ENCODE results near the gene RHBDF2.

DNA sequence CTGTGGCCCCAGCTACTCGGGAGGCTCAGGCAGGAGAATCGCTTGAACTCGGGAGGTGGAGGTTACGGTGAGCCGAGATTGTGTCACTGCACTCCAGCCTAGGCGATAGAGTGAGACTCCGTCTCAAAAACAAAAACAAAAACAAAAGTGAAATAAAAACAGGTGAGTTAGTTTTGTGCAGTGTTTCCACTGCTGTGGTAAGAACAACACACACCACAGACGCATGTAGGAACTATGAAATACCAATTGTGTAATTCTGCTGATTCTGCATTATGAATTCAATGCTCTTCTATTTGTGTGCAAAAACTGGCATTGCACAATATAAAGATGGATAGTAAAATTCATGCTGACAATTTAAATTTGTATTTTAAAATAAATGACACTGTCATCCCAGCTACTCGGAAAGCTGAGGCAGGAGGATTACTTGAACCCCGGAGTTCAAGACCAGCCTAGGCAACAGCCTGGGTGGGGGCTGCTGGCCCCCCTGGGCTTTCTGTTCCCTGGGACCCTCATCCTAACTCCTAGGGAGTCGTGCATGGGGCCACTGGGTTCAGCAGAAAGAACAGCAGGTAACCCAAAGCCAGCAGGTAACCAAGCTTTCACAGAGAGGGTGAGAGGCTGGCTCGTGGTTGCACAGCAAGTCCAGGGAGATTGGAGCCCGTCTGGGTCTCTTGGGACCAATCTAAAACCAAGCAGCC is 10.6 kb upstream of the RHBDF2 start:
- TF ChIP-seq, protein P1, sequence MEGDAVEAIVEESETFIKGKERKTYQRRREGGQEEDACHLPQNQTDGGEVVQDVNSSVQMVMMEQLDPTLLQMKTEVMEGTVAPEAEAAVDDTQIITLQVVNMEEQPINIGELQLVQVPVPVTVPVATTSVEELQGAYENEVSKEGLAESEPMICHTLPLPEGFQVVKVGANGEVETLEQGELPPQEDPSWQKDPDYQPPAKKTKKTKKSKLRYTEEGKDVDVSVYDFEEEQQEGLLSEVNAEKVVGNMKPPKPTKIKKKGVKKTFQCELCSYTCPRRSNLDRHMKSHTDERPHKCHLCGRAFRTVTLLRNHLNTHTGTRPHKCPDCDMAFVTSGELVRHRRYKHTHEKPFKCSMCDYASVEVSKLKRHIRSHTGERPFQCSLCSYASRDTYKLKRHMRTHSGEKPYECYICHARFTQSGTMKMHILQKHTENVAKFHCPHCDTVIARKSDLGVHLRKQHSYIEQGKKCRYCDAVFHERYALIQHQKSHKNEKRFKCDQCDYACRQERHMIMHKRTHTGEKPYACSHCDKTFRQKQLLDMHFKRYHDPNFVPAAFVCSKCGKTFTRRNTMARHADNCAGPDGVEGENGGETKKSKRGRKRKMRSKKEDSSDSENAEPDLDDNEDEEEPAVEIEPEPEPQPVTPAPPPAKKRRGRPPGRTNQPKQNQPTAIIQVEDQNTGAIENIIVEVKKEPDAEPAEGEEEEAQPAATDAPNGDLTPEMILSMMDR (IDR thresholded peaks at IDR 0.05) = no peak
- TF ChIP-seq POLR2A (IDR thresholded peaks at IDR 0.05) = no peak
